GM12878 (cell line): ENCODE data around the gene PTPRN2.

Experiments used
- CTCF ChIP-seq, 3 experiments: IDR thresholded peaks in 2 of 3; conservative IDR thresholded peaks in 1 of 3; 2 replicates each; pipeline ENCODE4 v1.5.1; 2011; ENCODE audit warnings: low read depth in 3 of 3, low read length in 3 of 3, mild to moderate bottlenecking in 3 of 3, control low read depth in 2 of 3, moderate library complexity in 2 of 3, inconsistent platforms in 1 of 3, mixed read lengths in 1 of 3; ENCODE audit not compliant: control insufficient read depth in 2 of 3, insufficient read depth in 1 of 3; ENCODE audit errors: extremely low read depth in 1 of 3
- E4F1 ChIP-seq: fragments of 450-650 bp; IDR thresholded peaks from 2 replicates; pipeline ENCODE4 v1.6.1; 2018; ENCODE audit warnings: borderline replicate concordance, mild to moderate bottlenecking; ENCODE audit not compliant: partially characterized antibody
- EGR1 ChIP-seq, 2 experiments: IDR thresholded peaks; 1 replicate in 1 of 2; 2 replicates in 1 of 2; pipeline ENCODE4 v1.6.1; 2011 to 2012; ENCODE audit warnings: low read depth in 2 of 2, low read length in 2 of 2, borderline replicate concordance in 1 of 2, mild to moderate bottlenecking in 1 of 2, moderate library complexity in 1 of 2
- MYC ChIP-seq: IDR thresholded peaks from 2 replicates; pipeline ENCODE4 v1.6.1; 2011; ENCODE audit warnings: mild to moderate bottlenecking, low read length, moderate library complexity, inconsistent platforms; ENCODE audit not compliant: insufficient read depth, insufficient replicate concordance, insufficient read length, severe bottlenecking
- NR2C2 ChIP-seq: IDR thresholded peaks from 2 replicates; pipeline ENCODE4 v1.6.1; 2011; ENCODE audit warnings: borderline replicate concordance, low read depth; ENCODE audit not compliant: control insufficient read depth, insufficient read length
- NR2F1 ChIP-seq: fragments of 450-650 bp; conservative IDR thresholded peaks from 2 replicates; pipeline ENCODE4 v1.6.1; 2017; ENCODE audit warnings: mild to moderate bottlenecking
- PRDM15 ChIP-seq: fragments of 450-650 bp; formaldehyde crosslinking; IDR thresholded peaks from 2 replicates; pipeline ENCODE4 v1.4.0; 2020; ENCODE audit warnings: mild to moderate bottlenecking, moderate library complexity
- RAD21 ChIP-seq: IDR thresholded peaks from 2 replicates; pipeline ENCODE4 v1.6.1; 2011; ENCODE audit warnings: mild to moderate bottlenecking, low read depth, low read length, moderate library complexity; ENCODE audit not compliant: insufficient read depth
- SMC3 ChIP-seq: IDR thresholded peaks from 2 replicates; pipeline ENCODE4 v1.6.1; 2011; ENCODE audit warnings: low read length, improper control_type of control experiment, borderline replicate concordance
- SUZ12 ChIP-seq: fragments of 200-600 bp; sonication (generic); IDR thresholded peaks from one replicate; pipeline ENCODE4 v1.6.1; 2018; ENCODE audit warnings: antibody characterized with exemption, mild to moderate bottlenecking; ENCODE audit not compliant: unreplicated experiment
- TAF1 ChIP-seq: IDR thresholded peaks from 2 replicates; pipeline ENCODE4 v1.6.1; 2011; ENCODE audit warnings: mild to moderate bottlenecking, low read depth, low read length, borderline replicate concordance

GRCh38 chr7:158482480-158482879 is 105.1 kb downstream of the PTPRN2 start:
- TF ChIP-seq RAD21 (no peak), CTCF (IDR thresholded peaks at IDR 0.05 in 2 of 3, conservative IDR thresholded peaks at IDR 0.05 in 1 of 3; ENCODE audit: control insufficient read depth in 2 of 3, extremely low read depth in 1 of 3, insufficient read depth in 1 of 3, low read depth in 3 of 3, low read length in 3 of 3) (no peak), E4F1 (no peak), MYC (no peak), NR2F1 (no peak), PRDM15 (CRISPR knock-in tag) (no peak), SUZ12 (no peak), SMC3 (no peak), EGR1 (IDR thresholded peaks at IDR 0.05; ENCODE audit: borderline replicate concordance in 1 of 2, low read depth in 2 of 2, low read length in 2 of 2) (no peak), TAF1 (no peak), NR2C2 (no peak)
